NT2/D1 (cell line): ENCODE measurements around the gene HS1BP3.

Source experiments
- SUZ12 ChIP-seq: IDR thresholded peaks from 2 replicates; pipeline ENCODE4 v1.6.1; 2011; ENCODE audit not compliant: insufficient read length, insufficient read depth; ENCODE audit errors: extremely low read depth
- ZNF274 ChIP-seq: IDR thresholded peaks from 2 replicates; pipeline ENCODE4 v1.6.1; 2011; ENCODE audit warnings: mild to moderate bottlenecking, low read depth, low read length

DNA sequence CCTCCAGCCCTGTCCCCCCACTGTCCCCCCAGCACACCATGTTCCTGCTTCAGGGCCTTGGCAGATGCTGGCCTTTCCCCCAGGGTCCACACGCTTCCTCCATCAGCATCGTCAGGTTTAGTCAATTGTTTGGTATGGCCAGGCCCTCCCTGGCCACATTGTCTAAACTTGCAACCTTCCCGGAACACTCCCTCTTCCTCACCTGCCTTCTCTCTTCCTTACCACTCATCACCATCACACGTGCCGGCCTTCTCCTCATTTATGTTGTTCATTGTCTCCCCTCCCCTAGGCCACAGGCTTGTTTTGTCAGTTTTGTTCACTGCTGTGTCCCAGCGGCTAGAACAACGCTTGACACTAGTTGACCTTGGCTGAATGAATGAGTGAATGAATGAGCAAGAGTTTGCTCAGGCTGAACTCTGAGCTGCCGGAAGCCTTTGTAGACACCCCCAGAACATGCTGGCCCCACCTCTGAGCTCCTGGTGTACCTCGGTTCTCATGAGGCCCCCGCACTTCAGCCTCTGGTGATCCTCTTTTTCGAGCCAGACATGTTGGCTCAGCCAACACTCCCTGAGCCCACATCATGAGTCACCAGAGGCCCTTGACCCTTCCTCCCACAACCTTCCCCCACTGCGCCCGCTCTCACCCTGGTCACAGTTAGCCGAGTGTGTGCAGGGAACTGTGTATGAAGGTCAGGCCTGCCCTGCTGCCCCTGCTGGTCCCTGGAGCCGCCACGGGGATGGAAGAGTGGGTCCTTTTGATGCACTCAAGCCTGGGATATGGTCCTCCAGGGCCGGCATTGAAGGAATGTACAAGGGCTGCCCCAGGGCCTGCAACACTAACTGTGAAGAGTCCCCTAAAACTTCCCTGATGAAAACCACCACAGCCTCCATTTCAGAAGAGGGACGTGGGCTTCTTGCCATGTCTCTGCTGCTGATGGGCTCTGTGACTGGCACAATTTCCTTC lies 57.5 kb downstream of the HS1BP3 start:
- no peak for TF ChIP-seq SUZ12
- TF ChIP-seq ZNF274, result no peak
